Measurements from ENCODE around the gene TAB3.

TAB3 gene

DNA sequence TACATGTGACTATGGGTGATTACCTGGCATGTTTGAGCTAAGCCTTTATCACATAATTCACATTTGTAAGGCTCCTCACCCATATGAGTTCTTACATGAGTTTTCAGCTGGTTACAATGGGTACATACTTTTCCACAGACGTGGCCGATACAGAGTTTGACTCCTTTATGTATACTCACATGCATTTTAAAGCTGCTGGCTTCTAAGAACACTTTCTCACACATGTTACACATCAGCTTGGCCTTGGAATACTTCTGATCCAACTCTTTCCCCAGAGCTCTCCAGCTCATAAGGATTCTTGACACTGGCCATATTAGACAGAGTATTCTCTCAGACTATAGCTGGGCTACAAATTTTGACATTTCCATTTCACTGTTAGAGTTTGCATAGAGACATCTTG lies 66.3 kb downstream of the TAB3 start:
- no peak for DNase-seq
- Histone ChIP-seq H3K4me3 (ENCODE audit: low read depth, low read length) (no peak overlapping the region), H3K4me1 (no peaks in the 10 kb centered on the region), H3K9me3 (no peaks in the 10 kb centered on the region), H3K36me3 (no peaks in the 10 kb centered on the region), H3K27me3 (no peaks in the 10 kb centered on the region)
- TF ChIP-seq, protein P1, sequence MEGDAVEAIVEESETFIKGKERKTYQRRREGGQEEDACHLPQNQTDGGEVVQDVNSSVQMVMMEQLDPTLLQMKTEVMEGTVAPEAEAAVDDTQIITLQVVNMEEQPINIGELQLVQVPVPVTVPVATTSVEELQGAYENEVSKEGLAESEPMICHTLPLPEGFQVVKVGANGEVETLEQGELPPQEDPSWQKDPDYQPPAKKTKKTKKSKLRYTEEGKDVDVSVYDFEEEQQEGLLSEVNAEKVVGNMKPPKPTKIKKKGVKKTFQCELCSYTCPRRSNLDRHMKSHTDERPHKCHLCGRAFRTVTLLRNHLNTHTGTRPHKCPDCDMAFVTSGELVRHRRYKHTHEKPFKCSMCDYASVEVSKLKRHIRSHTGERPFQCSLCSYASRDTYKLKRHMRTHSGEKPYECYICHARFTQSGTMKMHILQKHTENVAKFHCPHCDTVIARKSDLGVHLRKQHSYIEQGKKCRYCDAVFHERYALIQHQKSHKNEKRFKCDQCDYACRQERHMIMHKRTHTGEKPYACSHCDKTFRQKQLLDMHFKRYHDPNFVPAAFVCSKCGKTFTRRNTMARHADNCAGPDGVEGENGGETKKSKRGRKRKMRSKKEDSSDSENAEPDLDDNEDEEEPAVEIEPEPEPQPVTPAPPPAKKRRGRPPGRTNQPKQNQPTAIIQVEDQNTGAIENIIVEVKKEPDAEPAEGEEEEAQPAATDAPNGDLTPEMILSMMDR (IDR thresholded peaks at IDR 0.05; ENCODE audit: low read depth, low read length), result no peak

DNA sequence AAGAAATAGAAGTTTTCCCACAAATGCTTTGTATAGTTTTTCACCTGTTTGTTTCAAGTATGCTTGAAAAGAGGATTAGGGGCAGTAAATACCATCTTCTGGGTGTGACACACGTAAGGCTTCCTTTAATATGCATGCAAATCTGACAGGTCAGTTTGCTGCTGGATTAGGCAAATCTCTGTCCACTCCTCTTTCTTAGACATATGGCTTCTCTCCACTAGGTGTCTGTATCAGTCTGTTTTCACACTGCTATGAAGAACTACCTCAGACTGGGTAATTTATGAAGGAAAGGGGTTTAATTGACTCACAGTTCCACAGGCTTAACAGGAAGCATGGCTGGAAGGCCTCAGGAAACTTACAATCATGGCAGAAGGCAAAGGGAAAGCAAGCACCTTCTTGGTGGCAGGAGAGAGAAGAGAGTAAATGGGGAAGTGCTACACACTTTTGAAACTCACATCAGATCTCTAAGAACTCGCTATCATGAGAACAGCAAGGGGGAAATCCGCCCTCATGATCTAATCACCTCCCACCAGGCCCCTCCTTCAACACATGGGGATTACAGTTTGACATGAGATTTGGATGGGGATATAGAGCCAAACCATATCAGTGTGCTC lies 66.9 kb downstream of the TAB3 start:
- DNase-seq, result no peak
- H3K9me3 ChIP-seq, result no peaks in the 10 kb centered on the region
- no peaks in the 10 kb centered on the region for H3K36me3 ChIP-seq
- H3K27me3 ChIP-seq, result no peaks in the 10 kb centered on the region
- no peak overlapping the region for H3K4me3 ChIP-seq (ENCODE audit: low read depth, low read length)
- H3K4me1 ChIP-seq, result no peaks in the 10 kb centered on the region
- TF ChIP-seq, protein P1 (IDR thresholded peaks at IDR 0.05; ENCODE audit: low read depth, low read length), result no peak

DNA sequence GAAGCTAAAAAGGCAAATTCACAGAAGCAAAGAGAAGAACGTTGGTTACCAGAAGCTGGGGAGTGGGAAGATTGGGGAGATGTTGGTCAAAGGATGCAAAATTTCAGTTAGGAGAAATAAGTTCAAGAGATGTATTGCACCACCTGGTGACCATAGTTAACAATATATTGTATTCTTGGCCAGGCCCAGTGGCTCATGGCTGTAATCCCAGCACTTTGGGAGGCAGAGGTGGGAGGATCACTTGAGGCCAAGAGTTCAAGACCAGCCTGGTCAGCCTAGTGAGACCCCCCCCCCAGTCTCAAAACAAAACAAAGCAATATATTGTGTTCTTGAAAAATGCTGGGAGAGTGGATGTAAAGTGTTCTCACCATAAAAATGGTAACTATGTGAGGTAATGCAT lies 67.9 kb downstream of the TAB3 start:
- H3K36me3 ChIP-seq, result no peaks in the 10 kb centered on the region
- H3K4me1 ChIP-seq, result no peaks in the 10 kb centered on the region
- H3K9me3 ChIP-seq, result no peaks in the 10 kb centered on the region
- TF ChIP-seq, protein P1 (IDR thresholded peaks at IDR 0.05; ENCODE audit: low read depth, low read length), result no peak
- DNase-seq, result no peak
- H3K27me3 ChIP-seq, result no peaks in the 10 kb centered on the region
- no peak overlapping the region for H3K4me3 ChIP-seq (ENCODE audit: low read depth, low read length)

DNA sequence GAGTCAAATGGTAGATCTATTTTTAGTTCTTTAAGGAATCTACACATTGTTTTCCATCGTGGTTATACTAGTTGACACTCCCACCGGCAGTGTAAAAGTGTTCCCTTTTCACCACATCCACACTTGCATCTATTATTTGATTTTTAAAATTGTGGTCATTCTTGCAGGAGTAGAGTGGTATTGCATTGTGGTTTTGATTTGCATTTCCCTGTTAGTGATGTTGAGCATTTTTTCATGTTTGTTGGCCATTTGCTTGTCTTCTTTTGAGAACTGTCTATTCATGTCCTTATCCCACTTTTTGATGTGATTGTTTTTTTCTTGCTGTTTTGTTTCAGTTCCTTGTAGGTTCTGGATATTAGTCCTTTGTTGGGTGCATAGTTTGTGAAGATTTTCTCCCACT lies 70.0 kb downstream of the TAB3 start:
- H3K27me3 ChIP-seq, result no peaks in the 10 kb centered on the region
- H3K4me1 ChIP-seq, result no peaks in the 10 kb centered on the region
- no peaks in the 10 kb centered on the region for H3K36me3 ChIP-seq
- no peaks in the 10 kb centered on the region for H3K9me3 ChIP-seq
- no peak overlapping the region for H3K4me3 ChIP-seq (ENCODE audit: low read depth, low read length)
- TF ChIP-seq, protein P1 (IDR thresholded peaks at IDR 0.05; ENCODE audit: low read depth, low read length), result no peak
- DNase-seq, result no peak

DNA sequence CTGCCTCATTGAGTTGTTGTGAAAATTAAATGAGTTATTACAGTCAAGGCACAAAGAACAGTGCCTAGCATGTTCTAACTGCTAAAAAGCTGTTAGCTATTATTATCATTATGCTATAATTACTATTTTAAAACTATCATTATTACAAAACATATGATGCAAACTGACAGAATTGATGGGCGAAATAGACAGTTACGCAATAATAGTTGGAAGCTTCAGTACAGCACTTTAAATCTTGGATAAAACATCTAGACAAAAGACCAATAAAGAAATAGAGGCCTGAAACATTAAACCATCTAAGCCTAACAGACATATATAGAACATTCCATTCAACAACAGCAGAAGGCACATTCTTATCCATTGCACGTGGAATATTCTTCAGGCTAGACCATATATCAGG lies 73.0 kb downstream of the TAB3 start:
- Histone ChIP-seq H3K4me1 (no peaks in the 10 kb centered on the region), H3K4me3 (ENCODE audit: low read depth, low read length) (no peak overlapping the region), H3K27me3 (no peaks in the 10 kb centered on the region), H3K9me3 (no peaks in the 10 kb centered on the region), H3K36me3 (no peaks in the 10 kb centered on the region)
- no peak for DNase-seq
- TF ChIP-seq, protein P1 (IDR thresholded peaks at IDR 0.05; ENCODE audit: low read depth, low read length), result no peak

DNA sequence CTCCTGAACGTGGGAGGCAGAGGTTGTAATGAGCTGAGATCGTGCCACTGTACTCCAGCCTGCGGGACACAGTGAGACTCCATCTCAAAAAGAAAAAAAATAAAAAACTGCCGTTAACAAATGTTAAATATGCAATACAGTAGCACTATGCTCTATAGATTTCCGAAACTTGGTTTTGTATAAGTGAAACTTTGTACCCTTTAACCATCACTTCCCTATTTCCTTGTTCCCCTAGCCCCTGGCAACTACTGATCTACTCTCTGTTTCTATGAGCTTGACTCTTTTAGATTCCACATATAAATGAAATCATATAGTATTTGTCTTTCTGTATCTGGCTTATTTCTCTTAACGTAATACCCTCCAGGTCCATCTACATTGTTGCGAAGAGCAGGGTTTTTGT lies 74.1 kb downstream of the TAB3 start:
- no peaks in the 10 kb centered on the region for H3K9me3 ChIP-seq
- DNase-seq, result no peak
- TF ChIP-seq, protein P1 (IDR thresholded peaks at IDR 0.05; ENCODE audit: low read depth, low read length), result no peak
- no peak overlapping the region for H3K4me3 ChIP-seq (ENCODE audit: low read depth, low read length)
- no peaks in the 10 kb centered on the region for H3K27me3 ChIP-seq
- H3K36me3 ChIP-seq, result no peaks in the 10 kb centered on the region
- H3K4me1 ChIP-seq, result no peaks in the 10 kb centered on the region
